Endothelial cell of umbilical vein (primary cell): ENCODE data around the gene C11orf21. TPM values are rescaled to one million over a fixed set of nuclear protein-coding genes. Genes with fewer than 3 reads are reported as not detected.

Experiments used
- BruUV-seq: library from RNA; stranded (reverse); fragments of 400-500 nt; replicated peaks from 2 replicates; lab custom pipeline; 2021; lab: Mats Ljungman, UMichigan
- CTCF ChIA-PET: fragments of 300-600, 350-600 bp; sonication (Branson Sonifier 250); formaldehyde crosslinking; loops from one replicate; lab custom pipeline; 2021; ENCODE audit warnings: antibody characterized with exemption, inconsistent platforms; lab: Charles Lee
- POLR2A ChIA-PET: fragments of 300-600, 350-600 bp; sonication (Branson Sonifier 250); formaldehyde crosslinking; loops from one replicate; lab custom pipeline; 2021; ENCODE audit warnings: antibody characterized with exemption, inconsistent platforms; lab: Charles Lee
- DNase-seq: peaks from one replicate; pipeline ENCODE4 v3.0.0-alpha.2; 2011; ENCODE audit warnings: low read depth, low spot score
- FAIRE-seq: peaks from 2 replicates; lab custom pipeline; 2011; peaks lifted over from hg19 to GRCh38; lab: Jason Lieb, UNC
- H2AFZ ChIP-seq: 2 replicates; pipeline ENCODE4 v1.6.0; 2012; ENCODE audit warnings: low read depth, low read length, control low read depth, inconsistent platforms
- H3K27ac ChIP-seq: 2 replicates; pipeline ENCODE4 v1.5.1; 2011; ENCODE audit warnings: low read depth, mild to moderate bottlenecking, control low read depth, low read length, moderate library complexity; ENCODE audit not compliant: insufficient read depth
- H3K27me3 ChIP-seq, 2 experiments: 2 replicates each; pipeline versions ENCODE4 v1.6.0 to v1.6.1; 2011; ENCODE audit warnings: low read length in 2 of 2, mixed read lengths in 1 of 2; ENCODE audit not compliant: control insufficient read depth in 2 of 2, insufficient read depth in 2 of 2
- H3K36me3 ChIP-seq, 2 experiments: 2 replicates in 1 of 2; 3 replicates in 1 of 2; pipeline ENCODE4 v1.5.1; 2011; ENCODE audit warnings: low read length in 2 of 2, mild to moderate bottlenecking in 1 of 2, moderate library complexity in 1 of 2; ENCODE audit not compliant: control insufficient read depth in 2 of 2, insufficient read depth in 2 of 2; ENCODE audit errors: extremely low read depth in 1 of 2
- H3K4me1 ChIP-seq: 3 replicates; pipeline ENCODE4 v1.5.1; 2011; ENCODE audit warnings: mild to moderate bottlenecking, low read length; ENCODE audit not compliant: control insufficient read depth, insufficient read depth; ENCODE audit errors: extremely low read depth
- H3K4me2 ChIP-seq: 2 replicates; pipeline ENCODE4 v1.6.1; 2011; ENCODE audit warnings: low read length, control low read depth, mixed read lengths; ENCODE audit not compliant: insufficient read depth
- H3K4me3 ChIP-seq, 3 experiments: fragments of 200-600 bp in 1 of 3; sonication (generic), shearing (Covaris generic) in 1 of 3; replicated peaks in 1 of 3; 2 replicates each; pipeline ENCODE4 v1.5.1; 2011 to 2016; ENCODE audit warnings: control low read depth in 3 of 3, low read length in 3 of 3, mild to moderate bottlenecking in 2 of 3, inconsistent platforms in 1 of 3, low read depth in 1 of 3, moderate library complexity in 1 of 3; ENCODE audit not compliant: insufficient read depth in 1 of 3
- H3K79me2 ChIP-seq: 2 replicates; pipeline ENCODE4 v1.6.0; 2012; ENCODE audit warnings: low read length, inconsistent platforms; ENCODE audit not compliant: control insufficient read depth, insufficient read depth
- H3K9ac ChIP-seq: replicated peaks from 2 replicates; pipeline ENCODE3; 2011; ENCODE audit warnings: low read length, control low read depth; ENCODE audit not compliant: insufficient read depth; ENCODE audit errors: extremely low read depth
- H3K9me1 ChIP-seq: replicated peaks from 3 replicates; pipeline ENCODE4 v1.6.0; 2011; ENCODE audit warnings: mild to moderate bottlenecking, low read length; ENCODE audit not compliant: control insufficient read depth, insufficient read depth; ENCODE audit errors: extremely low read depth
- H3K9me3 ChIP-seq: replicated peaks from 2 replicates; pipeline ENCODE4 v1.5.1; 2012; ENCODE audit warnings: low read length, inconsistent platforms; ENCODE audit not compliant: control insufficient read depth, insufficient read depth
- H4K20me1 ChIP-seq: replicated peaks from 2 replicates; pipeline ENCODE3; 2011; ENCODE audit warnings: mild to moderate bottlenecking, low read length; ENCODE audit not compliant: control insufficient read depth, insufficient read depth; ENCODE audit errors: extremely low read depth
- EZH2 ChIP-seq: IDR thresholded peaks from 2 replicates; pipeline ENCODE4 v1.6.1; 2012; ENCODE audit warnings: borderline replicate concordance, low read depth, mild to moderate bottlenecking, moderate library complexity, low read length, inconsistent platforms; ENCODE audit not compliant: severe bottlenecking
- FOS ChIP-seq: IDR thresholded peaks from 2 replicates; pipeline ENCODE4 v1.6.1; 2011; ENCODE audit warnings: mild to moderate bottlenecking, low read length, moderate library complexity, borderline replicate concordance; ENCODE audit not compliant: insufficient read depth
- GATA2 ChIP-seq: IDR thresholded peaks from 2 replicates; pipeline ENCODE4 v1.7.0; 2011; ENCODE audit warnings: low read depth, mild to moderate bottlenecking, moderate library complexity, mixed read lengths, low read length; ENCODE audit not compliant: insufficient read length, insufficient read depth
- JUN ChIP-seq: IDR thresholded peaks from 2 replicates; pipeline ENCODE4 v1.6.1; 2011; ENCODE audit warnings: borderline replicate concordance, low read depth; ENCODE audit not compliant: insufficient read length, insufficient read depth
- MYC ChIP-seq: IDR thresholded peaks from one replicate; pipeline ENCODE4 v1.6.1; 2011; ENCODE audit warnings: mild to moderate bottlenecking, low read depth, low read length
- POLR2A ChIP-seq: IDR thresholded peaks from 2 replicates; pipeline ENCODE4 v1.6.1; 2012; ENCODE audit warnings: low read depth, mild to moderate bottlenecking, control low read depth, low read length
- POLR2AphosphoS5 ChIP-seq: IDR thresholded peaks from 2 replicates; pipeline ENCODE4 v1.6.1; 2012; ENCODE audit warnings: low read depth, mild to moderate bottlenecking, control low read depth, low read length, moderate library complexity; ENCODE audit not compliant: insufficient read depth
- dilution Hi-C: fragments of 300-500 bp; cut with MboI; formaldehyde crosslinking; loops from one replicate; pipeline ENCODE4 v1.15.0; 2019; ENCODE audit warnings: low sequenced_read_pairs; ENCODE audit not compliant: extremely low pct_ligation_motif_present
- intact Hi-C: fragments of 100-400 bp; cut with micrococcal nuclease; formaldehyde crosslinking; loops from one replicate; pipeline ENCODE4 v1.10.0; 2022
- polyA plus RNA-seq, 4 experiments: library from polyadenylated mRNA; depleted of rRNA in 3 of 4; stranded (reverse) in 3 of 4; unstranded in 1 of 4; fragments of >200 nt; gene quantifications; 2 replicates each; pipeline versions ENCODE4 v1.2.1 to v1.2.3, GENCODE V29; 2011 to 2012; ENCODE audit warnings: missing spikeins in 1 of 4
- total RNA-seq: library from RNA; stranded (reverse); gene quantifications from 2 replicates; pipeline ENCODE4 v1.2.3, GENCODE V29; 2021
- TF ChIP-seq, protein P1 (sequence below): IDR thresholded peaks from 2 replicates; pipeline ENCODE4 v1.6.1; 2011; ENCODE audit not compliant: insufficient read depth, insufficient read length
- TF ChIP-seq, protein P2 (sequence below), 2 donors: IDR thresholded peaks; 1 replicate in 1 of 2; 2 replicates in 1 of 2; pipeline ENCODE4 v1.5.1; 2011; ENCODE audit warnings: low read length in 2 of 2, mild to moderate bottlenecking in 2 of 2, moderate library complexity in 2 of 2, control low read depth in 1 of 2, inconsistent platforms in 1 of 2, low read depth in 1 of 2; ENCODE audit not compliant: insufficient read depth in 1 of 2; ENCODE audit errors: extremely low read depth in 1 of 2

The C11orf21 gene
- total and polyA plus RNA-seq, 2 donors (not counting 3 experiments of a cell fraction or from before 2014, with no cell fraction given) = not detected

DNA sequence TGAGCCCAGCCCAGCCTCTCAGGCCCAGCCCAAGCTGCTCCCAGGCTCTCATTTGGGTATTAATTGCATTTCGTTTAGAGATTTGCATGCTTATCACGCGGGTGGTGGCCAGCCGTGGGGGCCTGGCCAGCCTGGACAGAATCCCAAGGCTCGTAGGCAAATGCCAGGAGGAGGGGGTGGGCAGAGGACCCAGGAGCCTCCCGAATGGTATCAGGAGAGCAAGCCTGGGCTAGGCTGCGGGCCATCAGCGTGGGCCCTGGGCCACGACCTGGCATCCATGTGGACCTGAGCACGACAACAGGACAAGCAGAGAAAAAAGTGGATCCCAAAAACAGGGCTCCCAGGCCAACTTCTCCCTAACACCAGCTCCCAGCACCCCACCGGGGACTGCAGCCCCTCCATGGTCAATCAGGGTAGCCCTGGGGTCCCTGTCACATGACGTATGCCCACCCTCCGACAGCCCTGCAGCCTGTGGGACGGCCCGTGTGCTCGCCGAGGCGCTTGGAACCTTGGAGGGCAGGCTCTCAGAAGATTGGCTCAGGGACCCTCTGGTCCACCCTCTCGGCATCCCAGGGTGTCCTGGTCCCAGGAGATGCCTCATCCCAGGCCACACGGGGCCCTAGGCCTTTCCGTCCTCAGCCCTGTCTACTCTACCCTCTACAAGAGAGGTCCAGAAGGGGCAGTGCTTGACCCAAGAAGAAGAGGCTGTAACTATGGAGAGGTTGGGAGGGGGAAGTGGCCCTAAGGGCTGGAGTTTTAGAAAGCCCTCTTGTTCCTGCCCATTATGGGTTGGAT is 40.1 kb downstream of the C11orf21 start:
- DNase-seq (no peak), FAIRE-seq (no peak)
- Histone ChIP-seq H3K9me1 (no peaks in the 10 kb centered on the region), H3K27ac (no peak overlapping the region), H3K9ac (no peak overlapping the region), H3K36me3 (no peaks in the 10 kb centered on the region), H2AFZ (no peak overlapping the region), H4K20me1 (no peaks in the 10 kb centered on the region), H3K4me2 (no peak overlapping the region), H3K27me3 (peaks cover 0 to 2% of the 10 kb centered on the region in 2 experiments), H3K79me2 (no peaks in the 10 kb centered on the region), H3K4me3 (no peak overlapping the region), H3K9me3 (no peaks in the 10 kb centered on the region), H3K4me1 (no peaks in the 10 kb centered on the region)
- intact Hi-C loops (no loop called here), dilution Hi-C loops (no loop called here)
- TF ChIP-seq FOS = no peak
- TF ChIP-seq POLR2AphosphoS5 = no peak
- TF ChIP-seq, protein P1, sequence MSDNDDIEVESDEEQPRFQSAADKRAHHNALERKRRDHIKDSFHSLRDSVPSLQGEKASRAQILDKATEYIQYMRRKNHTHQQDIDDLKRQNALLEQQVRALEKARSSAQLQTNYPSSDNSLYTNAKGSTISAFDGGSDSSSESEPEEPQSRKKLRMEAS = no peak
- TF ChIP-seq JUN = no peak
- no peak for TF ChIP-seq GATA2
- TF ChIP-seq, protein P2, sequence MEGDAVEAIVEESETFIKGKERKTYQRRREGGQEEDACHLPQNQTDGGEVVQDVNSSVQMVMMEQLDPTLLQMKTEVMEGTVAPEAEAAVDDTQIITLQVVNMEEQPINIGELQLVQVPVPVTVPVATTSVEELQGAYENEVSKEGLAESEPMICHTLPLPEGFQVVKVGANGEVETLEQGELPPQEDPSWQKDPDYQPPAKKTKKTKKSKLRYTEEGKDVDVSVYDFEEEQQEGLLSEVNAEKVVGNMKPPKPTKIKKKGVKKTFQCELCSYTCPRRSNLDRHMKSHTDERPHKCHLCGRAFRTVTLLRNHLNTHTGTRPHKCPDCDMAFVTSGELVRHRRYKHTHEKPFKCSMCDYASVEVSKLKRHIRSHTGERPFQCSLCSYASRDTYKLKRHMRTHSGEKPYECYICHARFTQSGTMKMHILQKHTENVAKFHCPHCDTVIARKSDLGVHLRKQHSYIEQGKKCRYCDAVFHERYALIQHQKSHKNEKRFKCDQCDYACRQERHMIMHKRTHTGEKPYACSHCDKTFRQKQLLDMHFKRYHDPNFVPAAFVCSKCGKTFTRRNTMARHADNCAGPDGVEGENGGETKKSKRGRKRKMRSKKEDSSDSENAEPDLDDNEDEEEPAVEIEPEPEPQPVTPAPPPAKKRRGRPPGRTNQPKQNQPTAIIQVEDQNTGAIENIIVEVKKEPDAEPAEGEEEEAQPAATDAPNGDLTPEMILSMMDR (IDR thresholded peaks at IDR 0.05; ENCODE audit: extremely low read depth in 1 of 2, insufficient read depth in 1 of 2, low read depth in 1 of 2, low read length in 2 of 2) = no peak
- no peak for TF ChIP-seq POLR2A
- TF ChIP-seq MYC = no peak
- TF ChIP-seq EZH2 = no peak
- POLR2A ChIA-PET = no interaction called here
- CTCF ChIA-PET = no interaction called here
- no TSS peak for BruUV-seq
